Inferior parietal cortex (tissue), 1 donor: ENCODE data around the gene TWIST1.

Experiments
- DNase-seq: peaks from one replicate; pipeline ENCODE4 v3.0.0-alpha.2; 2016; ENCODE audit errors: extremely low spot score

Gene TWIST1

GRCh38 chr7:19097165-19098055, 20.0 kb downstream of the TWIST1 start:
- DNase-seq = no peak

DNA sequence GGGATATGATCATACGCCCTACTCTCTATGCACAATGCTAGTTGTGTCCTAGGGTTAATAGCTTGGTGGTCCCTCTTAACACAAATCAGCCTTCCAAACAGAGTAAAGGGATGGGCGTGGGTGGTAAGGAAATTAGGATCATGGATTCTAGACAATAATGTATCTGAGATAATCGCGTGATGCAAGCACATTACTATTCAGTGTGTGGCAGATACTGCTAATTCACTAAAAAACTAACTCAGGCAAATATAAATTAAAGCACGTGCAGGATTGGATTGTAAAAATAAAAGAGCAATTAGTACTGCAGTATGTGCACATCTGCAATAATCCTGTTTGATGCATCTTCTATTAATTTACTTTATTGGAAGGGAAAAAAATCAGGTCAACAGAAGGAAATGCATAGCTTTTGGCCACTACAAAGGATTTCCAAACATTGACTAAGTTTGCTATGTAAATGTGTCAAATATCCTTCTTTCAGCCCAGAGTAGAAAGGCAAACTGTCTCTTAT, 22.0 kb downstream of the TWIST1 start:
- no peak for DNase-seq

GRCh38 chr7:19094598-19095352, 22.7 kb downstream of the TWIST1 start:
- no peak for DNase-seq

DNA sequence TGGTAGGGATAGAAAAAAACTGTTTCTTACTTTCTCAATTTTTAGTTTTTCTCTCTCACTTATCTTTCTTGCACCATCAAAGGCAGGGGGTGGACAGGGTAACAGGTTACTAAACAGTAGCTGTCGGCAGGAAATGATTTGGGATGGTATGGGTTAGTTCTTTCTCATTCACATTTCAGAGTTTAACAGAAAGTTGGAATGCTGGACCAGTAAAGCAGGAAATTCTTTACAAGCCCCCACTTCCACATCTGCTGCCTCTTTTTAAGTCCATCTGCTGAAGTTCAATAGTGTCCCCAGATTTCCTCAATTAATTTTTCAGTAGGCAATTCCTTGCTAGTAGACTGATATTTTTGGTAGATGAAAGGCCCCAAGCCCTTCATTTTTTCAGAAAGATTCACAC, 23.3 kb downstream of the TWIST1 start:
- DNase-seq = no peak

DNA sequence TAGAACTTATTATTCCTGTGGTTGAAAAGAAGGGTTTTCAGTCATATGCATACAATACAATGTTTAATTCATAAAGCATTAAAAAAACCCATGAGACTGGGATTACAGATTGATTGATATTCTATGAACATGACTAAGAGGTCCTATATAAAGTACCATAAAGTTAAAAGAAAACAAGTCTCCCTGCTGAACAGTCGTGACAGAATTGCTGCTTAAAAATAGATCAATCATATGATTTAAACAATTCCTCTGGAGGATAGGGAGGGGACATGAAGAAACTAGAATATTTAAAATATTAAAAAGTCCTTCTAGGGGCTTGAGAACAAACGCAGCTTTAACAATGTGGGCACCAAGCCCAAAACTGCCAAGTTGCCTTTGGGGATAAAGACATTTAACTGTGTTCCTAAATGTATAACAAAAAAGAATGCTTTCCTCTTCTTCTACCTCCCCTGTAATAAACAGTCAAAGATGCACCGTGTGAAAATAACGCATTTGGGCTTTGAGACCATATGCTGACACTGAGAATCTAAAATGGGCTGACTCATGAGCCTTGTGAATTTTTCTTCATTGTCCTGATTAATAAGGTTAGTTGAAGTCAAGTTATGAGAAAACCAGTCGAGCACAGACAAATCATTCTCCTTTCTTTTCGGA, 25.8 kb downstream of the TWIST1 start:
- no peak for DNase-seq

GRCh38 chr7:19090526-19090925, 26.9 kb downstream of the TWIST1 start:
- no peak for DNase-seq

DNA sequence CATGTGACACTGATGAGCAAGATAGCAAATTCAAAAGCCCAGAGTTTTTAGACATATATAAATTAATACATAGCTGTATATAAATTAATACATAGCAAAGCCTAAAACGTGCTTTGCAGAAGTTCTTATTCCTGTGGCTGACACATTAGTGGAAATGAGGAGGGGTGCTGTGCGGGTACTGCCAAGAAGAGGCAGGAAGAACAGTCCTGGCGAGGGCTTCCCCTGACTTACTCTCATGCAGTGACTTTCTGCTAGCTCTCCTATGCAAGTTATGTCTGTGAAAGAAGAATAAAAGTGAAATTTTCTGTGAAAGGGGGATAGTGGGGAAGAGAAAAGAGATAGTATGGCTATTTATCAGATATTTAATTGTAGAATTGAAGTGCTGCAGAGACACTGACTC, 27.6 kb downstream of the TWIST1 start:
- DNase-seq = no peak

GRCh38 chr7:19089378-19089777, 28.1 kb downstream of the TWIST1 start:
- DNase-seq = no peak

DNA sequence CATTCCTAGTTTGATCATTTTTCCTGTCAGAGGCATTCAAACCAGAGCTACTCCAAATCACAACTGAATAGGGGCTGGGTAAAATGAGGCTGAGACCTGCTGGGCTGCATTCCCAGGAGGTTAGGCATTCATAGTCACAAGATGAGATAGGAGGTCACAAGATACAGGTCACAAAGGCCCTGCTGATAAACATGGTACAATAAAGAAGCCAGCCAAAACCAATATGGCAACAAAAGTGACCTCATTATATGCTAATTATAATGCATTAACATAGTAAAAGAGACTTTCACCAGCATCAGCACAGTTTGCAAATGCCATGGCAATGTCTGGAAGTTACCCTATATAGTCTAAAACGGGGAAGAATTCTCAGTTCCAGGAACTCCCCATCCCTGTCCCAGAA, 37.3 kb downstream of the TWIST1 start:
- DNase-seq = no peak

DNA sequence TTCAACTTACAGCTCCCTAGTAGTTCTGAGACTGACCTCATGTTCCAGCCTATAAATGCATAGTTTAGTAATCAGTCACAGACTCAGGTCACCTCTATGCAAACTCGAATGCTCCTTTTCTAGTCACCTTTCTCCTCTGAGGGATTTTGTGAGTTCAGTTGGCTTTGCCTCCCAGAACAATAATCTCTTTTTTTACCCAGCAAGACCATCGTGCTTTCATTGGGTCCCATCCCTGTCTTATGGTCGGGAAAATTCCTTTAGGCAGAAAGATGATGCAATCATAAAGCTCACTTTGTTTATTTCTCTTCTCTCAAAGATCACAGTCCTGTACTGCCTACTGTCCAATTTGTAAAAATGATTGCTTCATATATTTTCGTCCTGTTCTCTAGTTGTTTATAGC, 38.4 kb downstream of the TWIST1 start:
- DNase-seq = no peak

- DNase-seq = no peak
Observed at GRCh38 chr7:19069842-19070241, 47.6 kb downstream of the TWIST1 start.

DNA sequence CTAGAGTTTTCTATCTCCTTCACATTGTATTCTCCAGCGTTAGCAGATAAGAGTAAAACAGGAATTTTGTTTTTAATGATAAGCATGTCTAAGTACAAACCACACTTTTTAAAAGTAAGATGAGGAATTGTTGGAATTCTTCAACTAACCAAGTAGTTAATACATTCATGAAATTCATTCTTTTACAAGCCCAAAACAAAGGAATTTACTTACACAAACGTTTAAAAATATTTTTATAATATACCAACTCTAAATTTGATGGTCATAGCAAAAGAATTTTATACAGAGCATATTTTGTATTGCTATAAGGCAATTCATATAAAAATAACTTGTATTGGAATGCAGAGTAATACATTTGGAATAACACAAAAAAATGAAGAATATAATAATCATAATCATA, 51.3 kb downstream of the TWIST1 start:
- no peak for DNase-seq
